HG03135 (cell line): ENCODE measurements around the gene C4orf50.
"Not testable (repeated sequence)": the region's sequence is repeated elsewhere in the genome, so short reads cannot be mapped to it uniquely, and the experiment has no call there.

ENCODE experiments used
- ATAC-seq: cut with Tn5 transposase; IDR thresholded peaks from one replicate; pipeline ENCODE4 v1.9.1; 2021; ENCODE audit warnings: mild to moderate bottlenecking, moderate library complexity; ENCODE audit not compliant: unreplicated experiment

C4orf50 gene

GRCh38 chr4:5874811-5875449 is 143.3 kb downstream of the C4orf50 start:
- ATAC-seq, result no peak

- no peak for ATAC-seq
Measured at GRCh38 chr4:5870701-5871100, 147.5 kb downstream of the C4orf50 start.

- no peak for ATAC-seq
Measured at GRCh38 chr4:5869966-5870619, 148.1 kb downstream of the C4orf50 start.

- ATAC-seq, result no peak
Measured at GRCh38 chr4:5867866-5868265, 150.4 kb downstream of the C4orf50 start.

- no peak for ATAC-seq
Measured at GRCh38 chr4:5866841-5867813, 151.1 kb downstream of the C4orf50 start.

DNA sequence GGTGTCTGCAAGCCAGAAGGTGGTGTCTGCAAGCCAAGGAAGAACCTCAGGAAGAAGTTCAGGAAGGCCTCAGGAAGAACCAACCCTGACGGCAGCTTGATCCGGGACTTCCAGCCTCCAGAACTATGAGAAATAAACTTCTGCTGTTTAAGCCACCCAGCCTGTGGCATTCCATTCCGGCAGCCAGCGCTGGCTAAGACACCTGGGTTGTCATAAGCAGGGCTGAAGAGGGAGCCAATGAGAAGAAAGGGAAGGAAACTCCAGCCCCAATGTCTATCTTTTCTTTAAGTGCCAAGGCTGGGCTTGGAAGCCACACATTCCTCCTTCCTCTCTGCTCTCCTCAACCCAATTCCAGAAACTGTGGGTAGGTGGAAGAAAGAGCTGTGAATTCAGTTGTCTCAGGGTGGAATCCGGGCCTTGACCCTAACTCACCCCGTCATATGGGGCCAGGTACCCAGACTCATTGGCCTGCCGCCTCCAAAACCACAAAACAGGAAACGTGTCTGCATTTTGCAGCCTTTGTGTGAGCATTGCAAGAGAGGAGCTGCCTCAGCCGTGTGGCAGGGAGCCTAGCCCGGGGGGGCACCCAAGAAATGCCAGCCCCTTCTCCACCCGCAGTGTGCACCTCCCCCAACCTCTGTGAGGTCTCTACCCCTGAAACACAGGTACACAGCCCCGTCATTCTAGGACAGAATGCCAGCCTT is 152.2 kb downstream of the C4orf50 start:
- ATAC-seq, result no peak

DNA sequence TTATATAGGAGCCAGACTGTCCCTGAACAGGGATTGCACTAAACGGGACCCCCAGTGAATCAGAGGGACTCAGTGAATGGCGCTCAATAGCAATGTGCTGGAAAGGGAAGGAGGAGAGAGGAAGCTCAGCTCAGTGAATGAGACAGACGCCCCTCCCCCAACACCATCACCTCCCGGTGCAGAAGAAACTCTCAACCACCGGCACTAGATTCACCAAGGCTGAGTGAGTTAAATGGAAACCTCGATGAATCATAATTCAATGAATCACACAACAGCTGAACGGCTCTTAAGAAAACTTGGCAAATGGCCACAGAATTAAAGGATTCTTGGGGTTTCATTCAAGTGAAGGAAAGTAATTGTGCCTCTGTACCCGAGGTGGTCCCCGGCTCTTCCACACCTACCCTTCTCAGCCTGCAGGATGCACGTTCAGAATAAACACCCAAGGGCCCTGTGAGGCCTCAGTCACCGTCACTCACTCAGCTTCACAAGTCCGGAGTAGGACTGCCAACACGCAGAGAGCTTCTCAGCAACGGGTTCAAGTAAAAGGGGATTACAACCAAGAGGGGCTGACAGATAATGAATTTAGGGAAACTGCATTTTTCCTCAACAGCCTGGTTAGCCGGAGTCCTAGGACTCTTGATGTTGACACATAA is 154.6 kb downstream of the C4orf50 start:
- ATAC-seq, result no peak

- no peak for ATAC-seq
Measured at GRCh38 chr4:5858020-5858769, 160.0 kb downstream of the C4orf50 start.

- no peak for ATAC-seq
Measured at GRCh38 chr4:5857199-5857598, 161.0 kb downstream of the C4orf50 start.

GRCh38 chr4:5856362-5856761 is 161.9 kb downstream of the C4orf50 start:
- not testable (repeated sequence) for ATAC-seq

GRCh38 chr4:5854929-5855328 is 163.3 kb downstream of the C4orf50 start:
- no peak for ATAC-seq

GRCh38 chr4:5852523-5853202 is 165.6 kb downstream of the C4orf50 start:
- no peak for ATAC-seq

DNA sequence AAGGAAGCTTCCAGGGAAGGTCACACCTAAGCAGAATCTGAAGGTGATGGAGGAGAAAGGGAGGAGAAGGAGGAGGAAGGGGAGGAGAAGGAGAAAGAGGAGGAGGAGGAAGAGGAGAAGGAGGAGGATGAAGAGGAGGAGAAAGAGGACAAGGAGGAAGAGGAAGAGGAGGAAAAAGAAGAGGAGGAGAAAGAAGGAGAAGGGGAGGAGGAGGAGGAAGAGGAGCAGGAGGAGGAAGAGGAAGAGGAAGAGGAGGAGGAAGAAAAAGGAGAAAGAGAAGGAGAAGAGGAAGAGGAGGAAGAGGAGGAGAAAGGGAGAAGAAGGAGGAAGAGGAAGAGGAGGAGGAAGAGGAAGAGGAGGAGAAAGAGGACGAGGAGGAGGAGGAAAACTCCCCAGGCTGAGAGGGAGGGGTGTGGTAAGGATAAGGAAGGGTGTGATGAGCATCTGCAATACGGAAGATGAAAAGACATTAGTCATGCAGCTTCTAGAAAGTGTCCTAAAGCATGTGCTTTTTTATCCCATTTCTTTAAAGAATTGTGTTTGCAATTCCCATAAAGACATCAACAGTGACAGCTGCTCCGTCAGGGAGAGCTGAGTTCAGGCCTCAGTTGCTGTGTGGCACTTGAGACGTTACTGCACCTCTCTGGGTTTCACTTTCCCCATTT is 166.5 kb downstream of the C4orf50 start:
- no peak for ATAC-seq
